PFSK-1 (cell line): ENCODE measurements around the gene NEURL1B.

Experiments
- FOXP2 ChIP-seq: optimal IDR thresholded peaks from 2 replicates; pipeline ENCODE3; 2011; ENCODE audit warnings: borderline replicate concordance, control low read depth, inconsistent platforms; ENCODE audit not compliant: insufficient read depth; ENCODE audit errors: extremely low read length, extremely low read depth
- POLR2AphosphoS5 ChIP-seq: IDR thresholded peaks from 2 replicates; pipeline ENCODE4 v1.6.1; 2012; ENCODE audit warnings: low read depth, mild to moderate bottlenecking, control low read depth, low read length, moderate library complexity
- SIN3A ChIP-seq: IDR thresholded peaks from 2 replicates; pipeline ENCODE4 v1.6.1; 2012; ENCODE audit warnings: mild to moderate bottlenecking, low read length, moderate library complexity, borderline replicate concordance; ENCODE audit not compliant: insufficient read depth
- TAF1 ChIP-seq: IDR thresholded peaks from 2 replicates; pipeline ENCODE4 v1.6.1; 2012; ENCODE audit warnings: low read length, control low read depth, borderline replicate concordance; ENCODE audit not compliant: insufficient read depth
- TF ChIP-seq, protein P1 (sequence below), 2 experiments: IDR thresholded peaks; 2 replicates each; pipeline versions ENCODE4 v1.6.1 to v1.8.0; 2011 to 2012; ENCODE audit warnings: low read depth in 2 of 2, low read length in 2 of 2, control low read depth in 1 of 2, inconsistent platforms in 1 of 2, mild to moderate bottlenecking in 1 of 2, moderate library complexity in 1 of 2; ENCODE audit not compliant: insufficient read depth in 1 of 2

Gene NEURL1B

GRCh38 chr5:172618574-172619365 is 22.3 kb upstream of the NEURL1B start:
- TF ChIP-seq, protein P1, sequence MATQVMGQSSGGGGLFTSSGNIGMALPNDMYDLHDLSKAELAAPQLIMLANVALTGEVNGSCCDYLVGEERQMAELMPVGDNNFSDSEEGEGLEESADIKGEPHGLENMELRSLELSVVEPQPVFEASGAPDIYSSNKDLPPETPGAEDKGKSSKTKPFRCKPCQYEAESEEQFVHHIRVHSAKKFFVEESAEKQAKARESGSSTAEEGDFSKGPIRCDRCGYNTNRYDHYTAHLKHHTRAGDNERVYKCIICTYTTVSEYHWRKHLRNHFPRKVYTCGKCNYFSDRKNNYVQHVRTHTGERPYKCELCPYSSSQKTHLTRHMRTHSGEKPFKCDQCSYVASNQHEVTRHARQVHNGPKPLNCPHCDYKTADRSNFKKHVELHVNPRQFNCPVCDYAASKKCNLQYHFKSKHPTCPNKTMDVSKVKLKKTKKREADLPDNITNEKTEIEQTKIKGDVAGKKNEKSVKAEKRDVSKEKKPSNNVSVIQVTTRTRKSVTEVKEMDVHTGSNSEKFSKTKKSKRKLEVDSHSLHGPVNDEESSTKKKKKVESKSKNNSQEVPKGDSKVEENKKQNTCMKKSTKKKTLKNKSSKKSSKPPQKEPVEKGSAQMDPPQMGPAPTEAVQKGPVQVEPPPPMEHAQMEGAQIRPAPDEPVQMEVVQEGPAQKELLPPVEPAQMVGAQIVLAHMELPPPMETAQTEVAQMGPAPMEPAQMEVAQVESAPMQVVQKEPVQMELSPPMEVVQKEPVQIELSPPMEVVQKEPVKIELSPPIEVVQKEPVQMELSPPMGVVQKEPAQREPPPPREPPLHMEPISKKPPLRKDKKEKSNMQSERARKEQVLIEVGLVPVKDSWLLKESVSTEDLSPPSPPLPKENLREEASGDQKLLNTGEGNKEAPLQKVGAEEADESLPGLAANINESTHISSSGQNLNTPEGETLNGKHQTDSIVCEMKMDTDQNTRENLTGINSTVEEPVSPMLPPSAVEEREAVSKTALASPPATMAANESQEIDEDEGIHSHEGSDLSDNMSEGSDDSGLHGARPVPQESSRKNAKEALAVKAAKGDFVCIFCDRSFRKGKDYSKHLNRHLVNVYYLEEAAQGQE (IDR thresholded peaks at IDR 0.05; ENCODE audit: insufficient read depth in 1 of 2, low read depth in 2 of 2, low read length in 2 of 2), result no peak
- no peak for TF ChIP-seq FOXP2
- TF ChIP-seq POLR2AphosphoS5, result no peak
- TF ChIP-seq TAF1, result no peak
- no peak for TF ChIP-seq SIN3A

DNA sequence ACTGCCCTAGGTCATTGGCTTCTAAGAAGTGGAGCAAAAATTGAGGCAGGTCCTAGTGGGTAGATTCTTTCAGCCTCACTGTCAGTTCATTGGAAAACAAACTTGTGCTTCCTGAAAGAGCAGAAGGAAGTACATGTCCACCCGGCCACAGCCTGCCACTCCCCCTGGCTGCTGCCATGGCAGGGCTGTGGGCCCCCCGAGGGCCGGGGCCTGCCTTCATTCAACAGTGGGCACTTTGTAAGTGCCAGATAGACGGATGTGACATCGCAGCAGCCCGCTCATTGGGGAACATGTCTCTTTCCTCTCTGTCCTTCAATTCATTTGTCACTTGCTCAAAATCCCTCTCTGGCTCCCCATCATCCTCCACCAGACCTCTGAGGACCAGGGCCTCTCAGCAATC is 20.6 kb upstream of the NEURL1B start:
- TF ChIP-seq, protein P1 (IDR thresholded peaks at IDR 0.05; ENCODE audit: insufficient read depth in 1 of 2, low read depth in 2 of 2, low read length in 2 of 2), result no peak
- no peak for TF ChIP-seq SIN3A
- TF ChIP-seq FOXP2, result no peak
- no peak for TF ChIP-seq TAF1
- no peak for TF ChIP-seq POLR2AphosphoS5

DNA sequence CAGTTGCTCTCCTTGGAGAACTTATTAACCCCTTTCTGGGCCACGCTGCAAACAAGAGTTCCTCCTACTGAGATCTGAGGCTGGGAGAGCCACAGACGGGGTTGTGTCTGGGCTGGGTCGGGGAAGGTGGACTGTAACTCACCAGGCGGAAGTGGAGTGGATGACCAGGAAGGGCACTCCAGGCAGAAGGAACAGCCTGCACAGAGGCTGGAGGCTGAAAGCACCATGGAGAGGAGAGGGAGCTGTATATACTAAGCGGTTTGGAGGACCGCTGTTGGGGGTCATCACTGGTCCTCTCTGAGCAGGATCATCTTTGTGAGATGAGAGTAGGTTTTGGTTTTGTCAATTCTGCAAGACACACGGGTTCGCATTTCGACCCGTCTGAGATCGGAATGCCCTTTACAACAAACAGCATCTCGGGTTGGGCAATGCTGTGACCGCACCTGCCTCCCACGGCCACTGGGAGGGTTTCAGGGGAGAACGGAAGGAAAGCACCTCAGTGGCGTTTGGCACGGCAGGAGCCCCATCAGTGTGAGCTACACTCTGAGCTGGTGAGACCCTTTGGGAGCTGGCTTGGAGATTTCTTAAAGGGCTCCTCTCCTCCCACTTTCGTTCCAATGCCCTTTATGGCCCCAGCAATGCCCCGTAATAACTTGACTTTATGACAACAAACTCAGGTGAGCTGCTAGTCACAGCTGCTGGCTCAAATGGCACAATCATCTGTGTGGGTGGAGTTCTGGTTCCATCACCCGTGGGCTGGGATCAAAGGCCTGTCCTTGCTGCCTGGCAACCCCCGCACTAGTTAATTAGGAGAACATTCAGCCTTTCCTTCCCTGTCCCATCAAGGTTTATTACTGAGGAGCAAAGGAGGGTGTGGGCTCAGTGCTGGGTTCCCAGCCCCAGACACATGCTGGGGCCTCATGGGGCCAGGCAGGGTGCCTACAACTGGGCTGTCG is 18.7 kb upstream of the NEURL1B start:
- TF ChIP-seq, protein P1 (IDR thresholded peaks at IDR 0.05; ENCODE audit: insufficient read depth in 1 of 2, low read depth in 2 of 2, low read length in 2 of 2), result no peak
- TF ChIP-seq FOXP2, result no peak
- TF ChIP-seq POLR2AphosphoS5, result no peak
- no peak for TF ChIP-seq TAF1
- no peak for TF ChIP-seq SIN3A

- no peak for TF ChIP-seq TAF1
- TF ChIP-seq POLR2AphosphoS5, result no peak
- TF ChIP-seq, protein P1 (IDR thresholded peaks at IDR 0.05; ENCODE audit: insufficient read depth in 1 of 2, low read depth in 2 of 2, low read length in 2 of 2), result no peak
- no peak for TF ChIP-seq SIN3A
- TF ChIP-seq FOXP2, result no peak
Measured at GRCh38 chr5:172623313-172623980, 17.6 kb upstream of the NEURL1B start.
